GM19043 (cell line): ENCODE measurements around the gene PACSIN2.

ENCODE experiments used
- ATAC-seq: cut with Tn5 transposase; IDR thresholded peaks from one replicate; pipeline ENCODE4 v1.9.1; 2021; ENCODE audit warnings: low read depth; ENCODE audit not compliant: unreplicated experiment

The PACSIN2 gene

GRCh38 chr22:42889304-42889703 lies 125.6 kb downstream of the PACSIN2 start:
- peak; percentile 67 for ATAC-seq

- ATAC-seq = no peak
Measured at GRCh38 chr22:42887523-42888507, 127.1 kb downstream of the PACSIN2 start.

- no peak for ATAC-seq
Measured at GRCh38 chr22:42887120-42887519, 127.8 kb downstream of the PACSIN2 start.

- ATAC-seq = no peak
Measured at GRCh38 chr22:42885446-42885845, 129.5 kb downstream of the PACSIN2 start.

- ATAC-seq = no peak
Measured at GRCh38 chr22:42884616-42885375, 130.2 kb downstream of the PACSIN2 start.

- ATAC-seq = no peak
Measured at GRCh38 chr22:42883970-42884369, 131.0 kb downstream of the PACSIN2 start.

GRCh38 chr22:42883121-42883520 lies 131.8 kb downstream of the PACSIN2 start:
- no peak for ATAC-seq

GRCh38 chr22:42881982-42882656 lies 132.8 kb downstream of the PACSIN2 start:
- ATAC-seq = no peak

GRCh38 chr22:42881298-42881697 lies 133.7 kb downstream of the PACSIN2 start:
- no peak for ATAC-seq

- ATAC-seq = no peak
Measured at GRCh38 chr22:42880815-42881214, 134.1 kb downstream of the PACSIN2 start.

GRCh38 chr22:42879371-42880021 lies 135.5 kb downstream of the PACSIN2 start:
- ATAC-seq = no peak

GRCh38 chr22:42878561-42879305 lies 136.2 kb downstream of the PACSIN2 start:
- ATAC-seq = no peak

GRCh38 chr22:42877597-42878340 lies 137.2 kb downstream of the PACSIN2 start:
- ATAC-seq = no peak

GRCh38 chr22:42877158-42877557 lies 137.8 kb downstream of the PACSIN2 start:
- no peak for ATAC-seq

GRCh38 chr22:42876041-42876440 lies 138.9 kb downstream of the PACSIN2 start:
- ATAC-seq = no peak

GRCh38 chr22:42874010-42874409 lies 140.9 kb downstream of the PACSIN2 start:
- ATAC-seq = no peak

- no peak for ATAC-seq
Measured at GRCh38 chr22:42873356-42873755, 141.6 kb downstream of the PACSIN2 start.

GRCh38 chr22:42872821-42873220 lies 142.1 kb downstream of the PACSIN2 start:
- no peak for ATAC-seq
